Heart right ventricle (tissue), 16 donors: Measurements from ENCODE around the gene GAPDH. TPM values are rescaled to one million over a fixed set of nuclear protein-coding genes. Genes with fewer than 3 reads are reported as not detected.

Experiments
- ATAC-seq, 8 donors: fragments of 200-7000 bp; cut with Tn5 transposase; one replicate each; pipeline ENCODE4 v1.9.1; 2020; ENCODE audit warnings: mild to moderate bottlenecking in 8 of 8, moderate library complexity in 8 of 8, moderate number of reproducible peaks in 1 of 8
- DNase-seq, 2 donors: peaks; one replicate each; pipeline ENCODE4 v3.0.0-alpha.2; 2020
- H3K27ac ChIP-seq, 10 donors: fragments of 200-600 bp; sonication (generic) in 2 of 10; one replicate each; pipeline versions ENCODE4 v1.5.0 to v1.8.0; 2020 to 2022; ENCODE audit warnings: mild to moderate bottlenecking in 3 of 10
- H3K27me3 ChIP-seq, 7 donors: fragments of 200-600 bp; one replicate each; pipeline ENCODE4 v1.8.0; 2021 to 2022; ENCODE audit warnings: mild to moderate bottlenecking in 2 of 7
- H3K36me3 ChIP-seq, 9 donors: fragments of 200-600 bp; sonication (generic) in 1 of 9; one replicate each; pipeline versions ENCODE4 v1.5.0 to v1.8.0; 2020 to 2022; ENCODE audit warnings: mild to moderate bottlenecking in 2 of 9
- H3K4me1 ChIP-seq, 9 donors: fragments of 200-600 bp; sonication (generic) in 1 of 9; one replicate each; pipeline versions ENCODE4 v1.5.0 to v1.8.0; 2020 to 2022; ENCODE audit warnings: mild to moderate bottlenecking in 4 of 9
- H3K4me3 ChIP-seq, 10 donors: fragments of 200-600 bp; sonication (generic) in 2 of 10; one replicate each; pipeline versions ENCODE4 v1.5.0 to v1.8.0; 2020 to 2022; ENCODE audit warnings: mild to moderate bottlenecking in 7 of 10, moderate library complexity in 2 of 10
- H3K9me3 ChIP-seq, 11 donors: fragments of 200-600 bp in 10 of 11; sonication (generic) in 2 of 11; one replicate each; pipeline versions ENCODE4 v1.5.0 to v1.8.0; 2013 to 2022; ENCODE audit warnings: mild to moderate bottlenecking in 2 of 11, control low read depth in 1 of 11, moderate library complexity in 1 of 11
- WGBS, 2 donors: extraction: QIAGEN DNeasy Blood & Tissue Kit; methylation state at CpG; one replicate each; pipeline ENCODE4 v1.1.7; 2013; ENCODE audit warnings: inconsistent platforms in 1 of 2; 5-methylcytosine and 5-hydroxymethylcytosine counted together
- intact Hi-C, 10 donors: fragments of 100-400 bp; cut with DNase I; formaldehyde crosslinking; loops; one replicate each; pipeline versions ENCODE4 v1.11.1 to v1.14.2; 2022
- polyA plus RNA-seq, 2 donors: library from polyadenylated mRNA; stranded (reverse); fragments of 200-250 nt; gene quantifications; one replicate each; pipeline ENCODE4 v1.2.3, GENCODE V29; 2013
- total RNA-seq, 10 donors: library from RNA; stranded (reverse); fragmentation: NEBNext Ultra II Directional in 3 of 10; extraction: Animal tissue kit (Norgen Biotek cat#: 25700) in 3 of 10; gene quantifications; one replicate each; pipeline versions ENCODE4 v1.2.1 to v1.2.4, GENCODE V29; 2021 to 2023
- TF ChIP-seq, protein P1 (sequence below), 9 donors: fragments of 200-600 bp; sonication (generic) in 2 of 9; IDR thresholded peaks; one replicate each; pipeline versions ENCODE4 v1.5.0 to v1.8.0; 2021 to 2022; ENCODE audit warnings: antibody characterized with exemption in 9 of 9, mild to moderate bottlenecking in 5 of 9, moderate library complexity in 1 of 9
- donor health status: Arrhythmogenic right ventricular cardiomyopathy.
- donor health status: ischemic (EF 13 %, LVEDD 7.1; RV severe dilation, severe dysfunction).
- donor health status: healthy with polysubstance abuse.
- donor health status: DM: no; HTN: yes; CAD: no.
- donor health status: DM: no; HTN: no; CAD: no.
- donor health status: ischemic (EF 25% LVEDD 6.9; RV normal size, moderate dysfunction).
- donor health status: ischemic (EF 25% LVEDD 5.7; RV mildly dilated, moderate dysfunction).
- donor health status: healthy.
- donor health status: DM: yes; HTN: yes; CAD: no.
- donor health status: Ischemic cardiomyopathy.
- donor health status: ischemic (EF 35%, LVEDD 5.7; RV mildly dilated, moderate dysfunction).
- donor health status: nonischemic (EF 11% LVEDD 7.7; RV severe dilation, severe dysfunction).
- donor health status: DM: yes; HTN: yes; CAD: no.
- donor health status: PGD.
- donor health status: ischemic (EF 29% LVEDD 5.4; RV normal size, mild dysfunction).
- donor health status: nonischemic (EF 23%, LVEDD 6.1; RV moderate dilation, normal function).

The GAPDH gene
- total and polyA plus RNA-seq, 12 donors = 4,081 to 7,888 (median 4,852) TPM

DNA sequence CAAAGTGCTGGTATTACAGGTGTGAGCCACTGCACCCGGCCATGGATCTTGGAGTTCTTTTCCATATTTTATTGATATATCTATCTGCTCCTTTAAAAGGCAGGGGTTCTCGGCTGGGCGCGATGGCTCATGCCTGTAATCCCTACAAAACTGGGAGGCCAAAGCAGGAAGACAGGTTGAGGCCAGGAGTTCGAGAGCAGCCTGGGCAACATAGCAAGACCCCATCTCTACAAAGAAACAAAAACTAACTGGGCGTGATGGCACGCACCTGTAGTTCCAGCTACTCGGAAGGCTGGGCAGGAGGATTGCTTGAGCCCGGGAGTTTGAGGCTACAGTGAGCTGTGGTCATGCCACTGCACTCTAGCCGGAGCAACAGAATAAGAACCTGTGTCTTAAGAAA is 12.1 kb upstream of the GAPDH start:
- H3K9me3 ChIP-seq = no peaks in the 10 kb centered on the region
- ATAC-seq (no peak), DNase-seq (no peak)
- no peaks in the 10 kb centered on the region for H3K4me1 ChIP-seq
- no peak overlapping the region for H3K27ac ChIP-seq
- peaks cover 0 to 100% (median 81%) of the 10 kb centered on the region in 9 donors for H3K36me3 ChIP-seq
- WGBS, 2 donors = 90% methylated on average over 10 of the region's 10 CpGs
- H3K4me3 ChIP-seq = no peak overlapping the region
- H3K27me3 ChIP-seq = no peaks in the 10 kb centered on the region
- TF ChIP-seq, protein P1, sequence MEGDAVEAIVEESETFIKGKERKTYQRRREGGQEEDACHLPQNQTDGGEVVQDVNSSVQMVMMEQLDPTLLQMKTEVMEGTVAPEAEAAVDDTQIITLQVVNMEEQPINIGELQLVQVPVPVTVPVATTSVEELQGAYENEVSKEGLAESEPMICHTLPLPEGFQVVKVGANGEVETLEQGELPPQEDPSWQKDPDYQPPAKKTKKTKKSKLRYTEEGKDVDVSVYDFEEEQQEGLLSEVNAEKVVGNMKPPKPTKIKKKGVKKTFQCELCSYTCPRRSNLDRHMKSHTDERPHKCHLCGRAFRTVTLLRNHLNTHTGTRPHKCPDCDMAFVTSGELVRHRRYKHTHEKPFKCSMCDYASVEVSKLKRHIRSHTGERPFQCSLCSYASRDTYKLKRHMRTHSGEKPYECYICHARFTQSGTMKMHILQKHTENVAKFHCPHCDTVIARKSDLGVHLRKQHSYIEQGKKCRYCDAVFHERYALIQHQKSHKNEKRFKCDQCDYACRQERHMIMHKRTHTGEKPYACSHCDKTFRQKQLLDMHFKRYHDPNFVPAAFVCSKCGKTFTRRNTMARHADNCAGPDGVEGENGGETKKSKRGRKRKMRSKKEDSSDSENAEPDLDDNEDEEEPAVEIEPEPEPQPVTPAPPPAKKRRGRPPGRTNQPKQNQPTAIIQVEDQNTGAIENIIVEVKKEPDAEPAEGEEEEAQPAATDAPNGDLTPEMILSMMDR (IDR thresholded peaks at IDR 0.05) = no peak
- intact Hi-C loops = no loop called here

DNA sequence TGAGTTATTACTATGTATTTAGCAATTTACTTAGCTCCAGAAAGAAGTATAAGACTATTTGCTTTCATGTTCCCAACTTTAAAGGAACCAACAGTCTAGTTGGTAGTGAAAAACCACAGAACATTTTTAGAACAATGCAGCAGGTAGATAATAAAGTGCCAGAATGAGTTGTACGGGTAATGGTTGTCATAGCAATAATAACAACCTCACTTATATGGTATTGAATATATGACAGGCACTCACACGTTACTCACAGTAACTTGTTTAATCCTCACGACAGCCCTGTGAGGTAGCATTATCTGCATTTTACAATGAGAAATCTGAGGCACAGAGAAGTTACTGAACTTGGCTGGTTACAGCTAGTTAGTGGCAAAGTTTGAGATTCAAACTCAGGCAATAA is 10.6 kb upstream of the GAPDH start:
- intact Hi-C loops = no loop called here
- ATAC-seq (no peak), DNase-seq (no peak)
- WGBS, 2 donors = 86 to 90% methylated on average over 3 of the region's 3 CpGs
- H3K4me3 ChIP-seq = no peak overlapping the region
- H3K27me3 ChIP-seq = no peaks in the 10 kb centered on the region
- TF ChIP-seq, protein P1 (IDR thresholded peaks at IDR 0.05) = no peak
- H3K4me1 ChIP-seq = no peaks in the 10 kb centered on the region
- H3K27ac ChIP-seq = no peak overlapping the region
- no peaks in the 10 kb centered on the region for H3K9me3 ChIP-seq
- H3K36me3 ChIP-seq = peaks cover 0 to 100% (median 84%) of the 10 kb centered on the region in 9 donors

DNA sequence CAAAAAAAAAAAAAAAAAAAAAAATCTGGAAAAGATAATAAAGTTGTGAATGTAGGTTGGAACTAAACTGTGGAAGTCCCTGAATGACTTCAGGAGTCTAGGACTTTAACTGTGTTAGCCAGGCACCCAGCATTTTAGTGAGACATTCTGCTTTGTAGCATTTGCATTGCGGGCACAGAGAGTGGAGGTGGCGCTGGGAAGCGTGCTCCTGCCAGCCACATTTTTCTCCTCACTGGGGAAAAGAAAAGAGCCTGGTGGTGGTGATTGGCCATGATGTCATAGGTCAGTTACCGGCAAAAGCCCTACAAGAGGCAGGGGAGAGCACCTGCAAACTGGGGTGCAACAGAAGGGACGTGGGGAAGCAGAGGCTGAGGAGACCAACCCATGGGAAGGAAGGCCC is 9.7 kb upstream of the GAPDH start:
- Histone ChIP-seq H3K27me3 (no peaks in the 10 kb centered on the region), H3K4me1 (no peaks in the 10 kb centered on the region), H3K27ac (no peak overlapping the region), H3K36me3 (peaks cover 0 to 100% (median 86%) of the 10 kb centered on the region in 9 donors), H3K9me3 (no peaks in the 10 kb centered on the region), H3K4me3 (no peak overlapping the region)
- DNase-seq = no peak
- intact Hi-C loops = no loop called here
- no peak for ATAC-seq
- WGBS, 2 donors = 94 to 97% methylated on average over 5 of the region's 5 CpGs
- TF ChIP-seq, protein P1 (IDR thresholded peaks at IDR 0.05) = no peak

DNA sequence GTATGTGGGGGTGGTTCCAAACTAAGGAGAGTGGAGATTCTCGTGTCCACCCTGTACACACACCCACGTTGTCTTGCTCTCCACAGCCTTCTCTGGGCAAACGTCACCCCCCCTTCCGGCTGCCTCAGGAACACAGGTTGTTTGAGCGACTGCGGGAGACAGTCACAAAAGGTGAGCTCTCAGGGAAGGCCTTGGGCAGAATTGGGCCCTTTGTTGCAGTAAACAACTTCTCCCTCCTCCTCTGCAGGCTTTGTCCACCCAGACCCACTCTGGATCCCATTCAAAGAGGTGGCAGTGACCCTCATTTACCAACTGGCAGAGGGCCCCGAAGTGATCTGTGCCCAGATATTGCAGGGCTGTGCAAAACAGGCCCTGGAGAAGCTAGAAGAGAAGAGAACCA is 8.1 kb upstream of the GAPDH start:
- Histone ChIP-seq H3K9me3 (no peaks in the 10 kb centered on the region), H3K4me1 (peaks cover 0 to under 1% (median 0%) of the 10 kb centered on the region in 9 donors), H3K4me3 (no peak overlapping the region), H3K36me3 (peaks cover 0 to 100% (median 86%) of the 10 kb centered on the region in 9 donors), H3K27me3 (no peaks in the 10 kb centered on the region), H3K27ac (no peak overlapping the region)
- TF ChIP-seq, protein P1 (IDR thresholded peaks at IDR 0.05) = no peak
- intact Hi-C loops = no loop called here
- DNase-seq (no peak), ATAC-seq (no peak)
- WGBS, 2 donors = 95 to 97% methylated on average over 7 of the region's 7 CpGs
